ENCODE results near the gene XIST.

The XIST gene

DNA sequence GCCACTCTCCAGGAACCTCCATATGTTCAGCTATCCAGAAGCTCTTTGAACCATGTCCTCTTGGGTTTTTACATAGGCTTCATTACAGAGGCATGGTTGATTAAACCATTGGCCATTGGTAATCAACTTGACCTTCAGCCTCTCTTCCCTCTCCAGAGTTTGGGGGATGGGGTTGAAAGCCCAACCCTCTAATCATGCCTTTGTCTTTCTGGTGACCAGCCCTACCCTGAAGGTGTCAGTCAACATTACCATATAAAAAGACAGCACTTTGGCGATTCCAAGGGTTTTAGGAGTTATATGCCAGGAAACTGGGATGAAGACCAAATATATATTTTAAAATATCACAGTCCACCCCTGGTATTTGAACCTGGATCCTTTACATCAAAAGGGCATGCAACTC, 67.0 kb downstream of the XIST start:
- H3K4me3 ChIP-seq (ENCODE audit: low read length) = no peak overlapping the region
- no peak for DNase-seq (ENCODE audit: low read depth)
- TF ChIP-seq, protein P1, sequence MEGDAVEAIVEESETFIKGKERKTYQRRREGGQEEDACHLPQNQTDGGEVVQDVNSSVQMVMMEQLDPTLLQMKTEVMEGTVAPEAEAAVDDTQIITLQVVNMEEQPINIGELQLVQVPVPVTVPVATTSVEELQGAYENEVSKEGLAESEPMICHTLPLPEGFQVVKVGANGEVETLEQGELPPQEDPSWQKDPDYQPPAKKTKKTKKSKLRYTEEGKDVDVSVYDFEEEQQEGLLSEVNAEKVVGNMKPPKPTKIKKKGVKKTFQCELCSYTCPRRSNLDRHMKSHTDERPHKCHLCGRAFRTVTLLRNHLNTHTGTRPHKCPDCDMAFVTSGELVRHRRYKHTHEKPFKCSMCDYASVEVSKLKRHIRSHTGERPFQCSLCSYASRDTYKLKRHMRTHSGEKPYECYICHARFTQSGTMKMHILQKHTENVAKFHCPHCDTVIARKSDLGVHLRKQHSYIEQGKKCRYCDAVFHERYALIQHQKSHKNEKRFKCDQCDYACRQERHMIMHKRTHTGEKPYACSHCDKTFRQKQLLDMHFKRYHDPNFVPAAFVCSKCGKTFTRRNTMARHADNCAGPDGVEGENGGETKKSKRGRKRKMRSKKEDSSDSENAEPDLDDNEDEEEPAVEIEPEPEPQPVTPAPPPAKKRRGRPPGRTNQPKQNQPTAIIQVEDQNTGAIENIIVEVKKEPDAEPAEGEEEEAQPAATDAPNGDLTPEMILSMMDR (conservative IDR thresholded peaks at IDR 0.05; ENCODE audit: low read length) = no peak
